Activated CD4-positive, alpha-beta T cell treated with anti-CD3 and anti-CD28 coated beads, Interleukin-2, amount 10 ng/mL, durations not matched to agents 7 days and 5 days (primary cell): ENCODE results near the gene OMG. TPM values are rescaled to one million over a fixed set of nuclear protein-coding genes. Genes with fewer than 3 reads are reported as not detected.
A peak's percentile ranks its signal among the peaks of the same experiment; 100 is the strongest.
"Not testable (repeated sequence)": the region's sequence is repeated elsewhere in the genome, so short reads cannot be mapped to it uniquely, and the experiment has no call there.

Experiments
- CTCF ChIA-PET: fragments of 350-600 bp; sonication (Branson Sonifier 250); formaldehyde crosslinking; loops from one replicate; lab custom pipeline; 2021; ENCODE audit warnings: antibody characterized with exemption; lab: Charles Lee
- POLR2A ChIA-PET: fragments of 350-600 bp; sonication (Branson Sonifier 250); formaldehyde crosslinking; loops from one replicate; lab custom pipeline; 2021; ENCODE audit warnings: antibody characterized with exemption; lab: Charles Lee
- DNase-seq: peaks from one replicate; pipeline ENCODE4 v3.0.0-alpha.2; 2020
- H3K27ac Mint-ChIP-seq: one replicate; pipeline ENCODE4 v1.8.0; 2021; ENCODE audit warnings: mild to moderate bottlenecking, moderate library complexity, mixed read lengths
- H3K27me3 Mint-ChIP-seq: one replicate; pipeline ENCODE4 v1.8.0; 2021; ENCODE audit warnings: mixed read lengths
- H3K36me3 Mint-ChIP-seq: one replicate; pipeline ENCODE4 v1.8.0; 2021; ENCODE audit warnings: low read depth, mixed read lengths
- H3K4me1 Mint-ChIP-seq: one replicate; pipeline ENCODE4 v1.8.0; 2021; ENCODE audit warnings: mixed read lengths
- H3K4me3 Mint-ChIP-seq: one replicate; pipeline ENCODE4 v1.8.0; 2021; ENCODE audit warnings: mild to moderate bottlenecking, moderate library complexity, mixed read lengths
- H3K9me3 Mint-ChIP-seq: one replicate; pipeline ENCODE4 v1.8.0; 2021; ENCODE audit warnings: mixed read lengths
- total RNA-seq, 2 experiments: library from RNA; stranded (reverse); gene quantifications; one replicate each; pipeline ENCODE4 v1.2.3, GENCODE V29; 2021

Gene OMG
- total RNA-seq, 2 experiments from 2014 or later = 0.44 to 0.62 TPM

GRCh38 chr17:31272803-31273202, 24.2 kb downstream of the OMG start:
- ChIA-PET CTCF (no interaction called here), POLR2A (no interaction called here)
- H3K4me1 Mint-ChIP-seq = no peaks in the 10 kb centered on the region
- DNase-seq = no peak
- peaks cover 7% of the 10 kb centered on the region for H3K36me3 Mint-ChIP-seq
- no peaks in the 10 kb centered on the region for H3K9me3 Mint-ChIP-seq
- no peaks in the 10 kb centered on the region for H3K27me3 Mint-ChIP-seq
- H3K4me3 Mint-ChIP-seq = no peak overlapping the region
- no peak overlapping the region for H3K27ac Mint-ChIP-seq

GRCh38 chr17:31272236-31272635, 24.8 kb downstream of the OMG start:
- POLR2A ChIA-PET = no interaction called here
- no peaks in the 10 kb centered on the region for H3K9me3 Mint-ChIP-seq
- H3K36me3 Mint-ChIP-seq = peaks cover 9% of the 10 kb centered on the region
- no peak overlapping the region for H3K4me3 Mint-ChIP-seq
- DNase-seq = no peak
- no peaks in the 10 kb centered on the region for H3K4me1 Mint-ChIP-seq
- no peak overlapping the region for H3K27ac Mint-ChIP-seq
- H3K27me3 Mint-ChIP-seq = no peaks in the 10 kb centered on the region
- CTCF ChIA-PET = no interaction called here

GRCh38 chr17:31269578-31269983, 27.5 kb downstream of the OMG start:
- CTCF ChIA-PET = no interaction called here
- H3K4me3 Mint-ChIP-seq = no peak overlapping the region
- H3K9me3 Mint-ChIP-seq = no peaks in the 10 kb centered on the region
- H3K27ac Mint-ChIP-seq = no peak overlapping the region
- no peaks in the 10 kb centered on the region for H3K4me1 Mint-ChIP-seq
- POLR2A ChIA-PET = no interaction called here
- H3K36me3 Mint-ChIP-seq = peaks cover 11% of the 10 kb centered on the region
- H3K27me3 Mint-ChIP-seq = no peaks in the 10 kb centered on the region
- DNase-seq = no peak

GRCh38 chr17:31269036-31269577, 27.9 kb downstream of the OMG start:
- H3K4me1 Mint-ChIP-seq = no peaks in the 10 kb centered on the region
- no peak for DNase-seq
- POLR2A ChIA-PET = no interaction called here
- H3K9me3 Mint-ChIP-seq = no peaks in the 10 kb centered on the region
- CTCF ChIA-PET = interaction anchor here (0.8 kb wide), 1 partner anchor 11 kb away, joined by 3 read pairs; no protein-coding TSS in a partner anchor
- no peak overlapping the region for H3K4me3 Mint-ChIP-seq
- peaks cover 11% of the 10 kb centered on the region for H3K36me3 Mint-ChIP-seq
- H3K27ac Mint-ChIP-seq = no peak overlapping the region
- no peaks in the 10 kb centered on the region for H3K27me3 Mint-ChIP-seq

GRCh38 chr17:31266042-31266441, 31.0 kb downstream of the OMG start:
- DNase-seq = peak; percentile 10
- Mint-ChIP-seq H3K36me3 (peaks cover 6% of the 10 kb centered on the region), H3K9me3 (no peaks in the 10 kb centered on the region), H3K27ac (no peak overlapping the region), H3K4me3 (no peak overlapping the region), H3K27me3 (no peaks in the 10 kb centered on the region), H3K4me1 (no peaks in the 10 kb centered on the region)
- ChIA-PET POLR2A (interaction anchor here (0.6 kb wide), 1 partner anchor 46 kb away, joined by 3 read pairs; no protein-coding TSS in a partner anchor), CTCF (interaction anchor here (0.6 kb wide), 1 partner anchor 37 kb away, joined by 3 read pairs; no protein-coding TSS in a partner anchor)

- H3K27me3 Mint-ChIP-seq, H3K4me3 Mint-ChIP-seq, H3K27ac Mint-ChIP-seq, H3K9me3 Mint-ChIP-seq, DNase-seq, POLR2A ChIA-PET, H3K36me3 Mint-ChIP-seq, CTCF ChIA-PET, H3K4me1 Mint-ChIP-seq: not testable (repeated sequence)
Measured at GRCh38 chr17:31262923-31263322, 34.1 kb downstream of the OMG start.

GRCh38 chr17:31261601-31262000, 35.4 kb downstream of the OMG start:
- no peaks in the 10 kb centered on the region for H3K4me1 Mint-ChIP-seq
- CTCF ChIA-PET = no interaction called here
- DNase-seq = no peak

GRCh38 chr17:31260151-31260550, 36.9 kb downstream of the OMG start:
- Mint-ChIP-seq H3K27ac (no peak overlapping the region), H3K4me3 (no peak overlapping the region), H3K9me3 (no peaks in the 10 kb centered on the region), H3K36me3 (peaks cover 3% of the 10 kb centered on the region), H3K4me1 (no peaks in the 10 kb centered on the region), H3K27me3 (no peaks in the 10 kb centered on the region)
- ChIA-PET POLR2A (no interaction called here), CTCF (no interaction called here)
- no peak for DNase-seq

More at GRCh38 chr17:31261601-31262000, 35.4 kb downstream of the OMG start:
- POLR2A ChIA-PET = no interaction called here
- Mint-ChIP-seq H3K9me3 (no peaks in the 10 kb centered on the region), H3K27me3 (no peaks in the 10 kb centered on the region), H3K4me3 (no peak overlapping the region), H3K27ac (no peak overlapping the region), H3K36me3 (peaks cover 8% of the 10 kb centered on the region)

GRCh38 chr17:31256936-31257335, 40.1 kb downstream of the OMG start:
- ChIA-PET CTCF (no interaction called here), POLR2A (no interaction called here)
- Mint-ChIP-seq H3K36me3 (peaks cover 3% of the 10 kb centered on the region), H3K27me3 (no peaks in the 10 kb centered on the region), H3K9me3 (no peaks in the 10 kb centered on the region), H3K4me1 (no peaks in the 10 kb centered on the region), H3K27ac (no peak overlapping the region), H3K4me3 (no peak overlapping the region)
- no peak for DNase-seq

GRCh38 chr17:31254654-31255053, 42.4 kb downstream of the OMG start:
- no peaks in the 10 kb centered on the region for H3K4me1 Mint-ChIP-seq
- H3K36me3 Mint-ChIP-seq = no peaks in the 10 kb centered on the region
- no peak overlapping the region for H3K27ac Mint-ChIP-seq
- DNase-seq = no peak
- ChIA-PET POLR2A (no interaction called here), CTCF (interaction anchor here (0.5 kb wide), 1 partner anchor 617 kb away, joined by 3 read pairs; no protein-coding TSS in a partner anchor)
- no peaks in the 10 kb centered on the region for H3K9me3 Mint-ChIP-seq
- no peak overlapping the region for H3K4me3 Mint-ChIP-seq
- no peaks in the 10 kb centered on the region for H3K27me3 Mint-ChIP-seq

- CTCF ChIA-PET = interaction anchor here (1.1 kb wide), 1 partner anchor 79 kb away, joined by 3 read pairs; no protein-coding TSS in a partner anchor
- Mint-ChIP-seq H3K36me3 (no peaks in the 10 kb centered on the region), H3K4me1 (no peaks in the 10 kb centered on the region), H3K27me3 (no peaks in the 10 kb centered on the region), H3K4me3 (no peak overlapping the region), H3K27ac (no peak overlapping the region), H3K9me3 (no peaks in the 10 kb centered on the region)
- POLR2A ChIA-PET = no interaction called here
- no peak for DNase-seq
Measured at GRCh38 chr17:31252741-31253140, 44.3 kb downstream of the OMG start.

- Mint-ChIP-seq H3K27me3 (no peaks in the 10 kb centered on the region), H3K4me1 (no peaks in the 10 kb centered on the region), H3K27ac (no peak overlapping the region), H3K36me3 (no peaks in the 10 kb centered on the region), H3K9me3 (no peaks in the 10 kb centered on the region), H3K4me3 (no peak overlapping the region)
- ChIA-PET POLR2A (no interaction called here), CTCF (interaction anchor here (0.7 to 1.1 kb wide), 2 partner anchors 25 to 80 kb away, joined by 3 to 4 read pairs; no protein-coding TSS in a partner anchor)
- no peak for DNase-seq
Measured at GRCh38 chr17:31251970-31252328, 45.1 kb downstream of the OMG start.

GRCh38 chr17:31251105-31251969, 45.7 kb downstream of the OMG start:
- H3K27ac Mint-ChIP-seq = no peak overlapping the region
- H3K4me1 Mint-ChIP-seq = no peaks in the 10 kb centered on the region
- ChIA-PET CTCF (interaction anchor here (0.6 to 1.1 kb wide), 2 partner anchors 80 to 916 kb away, joined by 3 read pairs; no protein-coding TSS in a partner anchor), POLR2A (no interaction called here)
- H3K27me3 Mint-ChIP-seq = no peaks in the 10 kb centered on the region
- no peaks in the 10 kb centered on the region for H3K36me3 Mint-ChIP-seq
- no peak for DNase-seq
- no peaks in the 10 kb centered on the region for H3K9me3 Mint-ChIP-seq
- no peak overlapping the region for H3K4me3 Mint-ChIP-seq
